ENCODE measurements around the gene MS4A5.

Gene MS4A5

DNA sequence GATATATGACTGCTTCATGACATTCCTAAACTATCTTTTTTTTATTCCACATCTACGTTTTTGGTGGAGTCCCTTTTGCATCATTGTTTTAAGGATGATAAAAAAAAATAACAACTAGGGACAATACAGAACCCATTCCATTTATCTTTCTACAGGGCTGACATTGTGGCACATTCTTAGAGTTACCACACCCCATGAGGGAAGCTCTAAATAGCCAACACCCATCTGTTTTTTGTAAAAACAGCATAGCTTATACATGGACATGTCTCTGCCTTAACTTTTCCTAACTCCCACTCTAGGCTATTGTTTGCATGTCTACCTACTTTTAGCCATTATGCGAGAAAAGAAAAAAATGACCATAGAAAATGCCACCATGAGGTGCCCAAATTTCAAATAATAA lies 39.5 kb downstream of the MS4A5 start:
- no peak for DNase-seq (ENCODE audit: low read depth, low spot score)
- TF ChIP-seq CTCF (IDR thresholded peaks at IDR 0.05; ENCODE audit: low read depth, low read length): no peak
- H3K4me3 ChIP-seq (ENCODE audit: low read depth, low read length): no peak overlapping the region
- in situ Hi-C loops (cut with HindIII; ENCODE audit: low sequenced_read_pairs): no loop called here

GRCh38 chr11:60469723-60470122 lies 40.4 kb downstream of the MS4A5 start:
- in situ Hi-C loops (cut with HindIII; ENCODE audit: low sequenced_read_pairs): no loop called here
- TF ChIP-seq CTCF (IDR thresholded peaks at IDR 0.05; ENCODE audit: low read depth, low read length): no peak

GRCh38 chr11:60477035-60477445 lies 47.7 kb downstream of the MS4A5 start:
- H3K4me3 ChIP-seq (ENCODE audit: low read depth, low read length): no peak overlapping the region
- no peak for DNase-seq (ENCODE audit: low read depth, low spot score)
- TF ChIP-seq CTCF (IDR thresholded peaks at IDR 0.05; ENCODE audit: low read depth, low read length): no peak
- in situ Hi-C loops (cut with HindIII; ENCODE audit: low sequenced_read_pairs): no loop called here

More at GRCh38 chr11:60469723-60470122, 40.4 kb downstream of the MS4A5 start:
- no peak for DNase-seq (ENCODE audit: low read depth, low spot score)
- no peak overlapping the region for H3K4me3 ChIP-seq (ENCODE audit: low read depth, low read length)

- in situ Hi-C loops (cut with HindIII; ENCODE audit: low sequenced_read_pairs): no loop called here
- TF ChIP-seq CTCF (IDR thresholded peaks at IDR 0.05; ENCODE audit: low read depth, low read length): no peak
- no peak for DNase-seq (ENCODE audit: low read depth, low spot score)
- H3K4me3 ChIP-seq (ENCODE audit: low read depth, low read length): no peak overlapping the region
These were observed 53.0 kb downstream of the MS4A5 start for GRCh38 chr11:60482361-60482760.

GRCh38 chr11:60485987-60486386 lies 56.6 kb downstream of the MS4A5 start:
- no peak overlapping the region for H3K4me3 ChIP-seq (ENCODE audit: low read depth, low read length)
- in situ Hi-C loops (cut with HindIII; ENCODE audit: low sequenced_read_pairs): no loop called here
- TF ChIP-seq CTCF (IDR thresholded peaks at IDR 0.05; ENCODE audit: low read depth, low read length): no peak
- DNase-seq (ENCODE audit: low read depth, low spot score): no peak

DNA sequence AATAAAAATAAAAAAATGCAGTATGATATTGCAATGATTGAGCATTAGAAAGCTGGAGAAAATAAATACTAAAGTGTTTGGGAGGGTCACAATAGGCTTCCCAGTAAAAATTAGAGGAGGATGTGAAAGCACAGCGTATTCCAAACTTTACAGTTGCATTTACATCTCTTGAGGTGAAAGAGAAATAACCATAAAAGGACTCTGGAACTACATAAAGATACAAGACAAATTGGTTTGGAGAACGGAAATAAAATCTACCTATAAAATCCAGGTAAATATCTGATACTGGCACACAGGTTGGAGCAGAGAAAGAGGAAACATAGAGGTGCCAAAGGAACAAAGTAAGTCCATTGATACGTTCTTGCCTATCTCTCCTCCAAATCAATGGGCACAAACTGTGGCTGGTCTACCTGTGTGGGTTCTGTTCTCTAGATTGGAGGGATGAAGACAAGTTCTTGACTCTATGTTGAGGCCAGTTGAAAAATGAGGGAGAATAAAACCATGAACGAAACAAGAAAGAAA lies 63.2 kb downstream of the MS4A5 start, which contains the start of gene MS4A12:
Gene MS4A12, plus strand, starts transcription at position 291 of the 522 bp plus-strand sequence. CDS start 4,541 bp downstream, outside the sequence.
- no peak within 1 kb of the TSS for H3K4me3 ChIP-seq (ENCODE audit: low read depth, low read length)
- in situ Hi-C loops (cut with HindIII; ENCODE audit: low sequenced_read_pairs): no loop called here
- DNase-seq (ENCODE audit: low read depth, low spot score): no peak
- no peak for TF ChIP-seq CTCF (IDR thresholded peaks at IDR 0.05; ENCODE audit: low read depth, low read length)
